IMR-90 (cell line): Measurements from ENCODE around the gene NT5M. TPM values are rescaled to one million over a fixed set of nuclear protein-coding genes. Genes with fewer than 3 reads are reported as not detected.
"Not testable (repeated sequence)": the region's sequence is repeated elsewhere in the genome, so short reads cannot be mapped to it uniquely, and the experiment has no call there.

Experiments
- ATAC-seq: fragments of 200-7000 bp; cut with Tn5 transposase; 2 replicates; pipeline ENCODE4 v1.9.1; 2020; ENCODE audit warnings: low read depth, mild to moderate bottlenecking, moderate library complexity
- BruUV-seq: library from RNA; stranded (reverse); fragments of 400-500 nt; replicated peaks from 2 replicates; lab custom pipeline; 2021; lab: Mats Ljungman, UMichigan
- CTCF ChIA-PET: fragments of 300-600 bp; formaldehyde crosslinking; extraction: SDS; loops from one replicate; lab custom pipeline; 2021; ENCODE audit warnings: antibody characterized with exemption; lab: Yijun Ruan, JAX
- POLR2A ChIA-PET: fragments of 300-600 bp; sonication (Branson Sonifier 250); formaldehyde crosslinking; loops from one replicate; lab custom pipeline; 2022; ENCODE audit warnings: antibody characterized with exemption; ENCODE audit not compliant: unreplicated experiment; lab: Charles Lee
- DNase-seq: peaks from one replicate; pipeline ENCODE4 v3.0.0; 2013
- H2AFZ ChIP-seq: replicated peaks from 2 replicates; pipeline ENCODE3; 2013; ENCODE audit warnings: low read length, mild to moderate bottlenecking; ENCODE audit not compliant: poor library complexity
- H2AK5ac ChIP-seq: 2 replicates; pipeline ENCODE4 v1.6.1; 2013; ENCODE audit warnings: low read depth, low read length, inconsistent platforms
- H2AK9ac ChIP-seq: replicated peaks from 2 replicates; pipeline ENCODE3; 2013; ENCODE audit warnings: mild to moderate bottlenecking, low read depth, low read length, moderate library complexity; ENCODE audit not compliant: poor library complexity
- H2BK120ac ChIP-seq: 2 replicates; pipeline ENCODE4 v1.6.1; 2013; ENCODE audit warnings: low read depth, low read length, inconsistent platforms
- H2BK15ac ChIP-seq: 3 replicates; pipeline ENCODE4 v1.6.1; 2013; ENCODE audit warnings: low read depth, low read length, inconsistent platforms
- H2BK20ac ChIP-seq: 2 replicates; pipeline ENCODE4 v1.6.1; 2013; ENCODE audit warnings: low read depth, mild to moderate bottlenecking, inconsistent platforms, low read length, moderate library complexity
- H2BK5ac ChIP-seq: 2 replicates; pipeline ENCODE4 v1.6.1; 2013; ENCODE audit warnings: mild to moderate bottlenecking, low read depth, low read length, inconsistent platforms; ENCODE audit not compliant: poor library complexity, severe bottlenecking
- H3K14ac ChIP-seq: replicated peaks from 2 replicates; pipeline ENCODE4 v1.6.1; 2013; ENCODE audit warnings: low read depth, low read length, inconsistent platforms
- H3K18ac ChIP-seq: 2 replicates; pipeline ENCODE4 v1.6.1; 2013; ENCODE audit warnings: low read depth, low read length, control low read depth
- H3K23ac ChIP-seq: 2 replicates; pipeline ENCODE4 v1.6.1; 2013; ENCODE audit warnings: low read depth, low read length, inconsistent platforms
- H3K27ac ChIP-seq: 2 replicates; pipeline ENCODE4 v1.5.1; 2013; ENCODE audit warnings: mild to moderate bottlenecking, control low read depth, low read length; ENCODE audit not compliant: insufficient read depth
- H3K27me3 ChIP-seq: 2 replicates; pipeline ENCODE4 v1.6.1; 2013; ENCODE audit warnings: low read length; ENCODE audit not compliant: control insufficient read depth, insufficient read depth
- H3K36me3 ChIP-seq: 2 replicates; pipeline ENCODE4 v1.6.1; 2013; ENCODE audit warnings: low read length, mixed read lengths; ENCODE audit not compliant: control insufficient read depth, insufficient read depth
- H3K4ac ChIP-seq: 2 replicates; pipeline ENCODE4 v1.6.1; 2013; ENCODE audit warnings: low read depth, low read length, inconsistent platforms
- H3K4me1 ChIP-seq: 2 replicates; pipeline ENCODE4 v1.6.1; 2013; ENCODE audit warnings: low read length, mixed read lengths; ENCODE audit not compliant: control insufficient read depth, insufficient read depth
- H3K4me2 ChIP-seq: 2 replicates; pipeline ENCODE4 v1.6.1; 2013; ENCODE audit warnings: low read depth, mild to moderate bottlenecking, control low read depth, low read length, moderate library complexity
- H3K4me3 ChIP-seq: 2 replicates; pipeline ENCODE4 v1.5.1; 2013; ENCODE audit warnings: low read depth, mild to moderate bottlenecking, control low read depth, low read length, moderate library complexity; ENCODE audit not compliant: insufficient read depth
- H3K56ac ChIP-seq: 2 replicates; pipeline ENCODE4 v1.6.1; 2013; ENCODE audit warnings: low read length, inconsistent platforms; ENCODE audit not compliant: insufficient read depth; ENCODE audit errors: extremely low read depth
- H3K79me1 ChIP-seq, 2 experiments: 2 replicates each; pipeline ENCODE4 v1.6.1; 2013; ENCODE audit warnings: low read length in 2 of 2, inconsistent platforms in 1 of 2, low read depth in 1 of 2
- H3K9ac ChIP-seq: 2 replicates; pipeline ENCODE4 v1.6.1; 2013; ENCODE audit warnings: low read depth, low read length, control low read depth
- H3K9me1 ChIP-seq: 2 replicates; pipeline ENCODE4 v1.6.1; 2013; ENCODE audit warnings: low read length, inconsistent platforms; ENCODE audit not compliant: insufficient read depth
- H3K9me3 ChIP-seq: 2 replicates; pipeline ENCODE4 v1.6.1; 2013; ENCODE audit warnings: low read length; ENCODE audit not compliant: control insufficient read depth, insufficient read depth
- H4K20me1 ChIP-seq: 2 replicates; pipeline ENCODE4 v1.6.1; 2013; ENCODE audit warnings: low read length, inconsistent platforms; ENCODE audit not compliant: insufficient read depth
- H4K5ac ChIP-seq: 2 replicates; pipeline ENCODE4 v1.6.1; 2013; ENCODE audit warnings: mild to moderate bottlenecking, low read depth, low read length, control low read depth
- H4K8ac ChIP-seq, 2 experiments: 2 replicates each; pipeline ENCODE4 v1.6.1; 2013; ENCODE audit warnings: low read depth in 2 of 2, low read length in 2 of 2, control low read depth in 1 of 2, inconsistent platforms in 1 of 2
- H4K91ac ChIP-seq: 2 replicates; pipeline ENCODE4 v1.6.1; 2013; ENCODE audit warnings: low read depth, low read length, inconsistent platforms; ENCODE audit not compliant: insufficient read depth
- CEBPB ChIP-seq: IDR thresholded peaks from 2 replicates; pipeline ENCODE4 v1.6.1; 2012; ENCODE audit warnings: low read depth, low read length, improper control_type of control experiment
- WGBS, 2 experiments: methylation state at CpG; one replicate each; pipeline versions ENCODE4 v1.1.5 to v1.1.7; 2013; ENCODE audit warnings: missing lambda C conversion rate in 2 of 2; ENCODE audit not compliant: insufficient read length in 1 of 2; ENCODE audit errors: extremely low coverage in 2 of 2; 5-methylcytosine and 5-hydroxymethylcytosine counted together
- dilution Hi-C: fragments of 300-500 bp; cut with HindIII; formaldehyde crosslinking; loops from one replicate; pipeline ENCODE4 v1.14.3; 2018; ENCODE audit warnings: low sequenced_read_pairs; ENCODE audit not compliant: unreplicated experiment
- in situ Hi-C: fragments of 300-500 bp; cut with MboI; formaldehyde crosslinking; loops from 3 replicates; pipeline ENCODE4 v1.14.3; 2019; ENCODE audit warnings: low sequenced_read_pairs, inconsistent platforms, mixed read lengths
- intact Hi-C: fragments of 100-400 bp; cut with micrococcal nuclease; formaldehyde crosslinking; loops from 2 replicates; pipeline ENCODE4 v1.10.0; 2022
- polyA plus RNA-seq, 3 experiments: library from polyadenylated mRNA; depleted of rRNA; stranded (reverse); fragments of >200 nt; gene quantifications; 2 replicates each; pipeline ENCODE4 v1.2.3, GENCODE V29; 2012; ENCODE audit warnings: low replicate concordance in 1 of 3
- total RNA-seq: library from RNA; depleted of rRNA; stranded (reverse); fragments of >200 nt; gene quantifications from 2 replicates; pipeline ENCODE4 v1.2.3, GENCODE V29; 2012
- TF ChIP-seq, protein P1 (sequence below): conservative IDR thresholded peaks from 2 replicates; pipeline ENCODE4 v1.5.1; 2012; ENCODE audit warnings: mild to moderate bottlenecking, low read depth, low read length, improper control_type of control experiment

NT5M gene
- total and polyA plus RNA-seq, 2 of the 4 experiments (the other 2 are of a cell fraction): 0.18 to 0.32 TPM

DNA sequence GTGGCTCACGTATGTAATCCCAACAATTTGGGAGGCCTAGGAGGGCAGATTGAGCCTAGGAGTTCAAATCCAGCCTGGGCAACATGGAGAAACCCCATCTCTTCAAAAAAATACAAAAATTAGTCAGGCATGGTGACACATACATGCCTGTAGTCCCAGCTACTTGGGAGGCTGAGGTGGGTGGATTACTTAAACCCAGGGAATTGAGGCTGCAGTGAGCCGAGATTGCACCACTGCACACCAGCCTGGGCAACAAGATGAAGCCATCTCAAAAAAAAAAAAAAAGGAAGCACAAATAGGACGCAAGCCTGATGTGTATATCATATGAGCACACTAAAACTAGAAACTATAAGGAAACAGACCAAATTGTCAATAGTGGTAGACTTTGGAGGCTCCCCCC is 49.1 kb upstream of the NT5M start:
- H3K27ac ChIP-seq: no peak overlapping the region
- WGBS, 2 experiments: no CpG with 5 or more reads among the region's 3 CpGs

GRCh38 chr17:17255689-17256088 is 47.5 kb upstream of the NT5M start:
- ATAC-seq, in situ Hi-C loops, H3K9me1 ChIP-seq, H3K4me1 ChIP-seq, H2AK5ac ChIP-seq, H2BK20ac ChIP-seq, H2BK15ac ChIP-seq, H3K4me3 ChIP-seq, POLR2A ChIA-PET, H2AK9ac ChIP-seq, H3K27me3 ChIP-seq, H3K18ac ChIP-seq, H4K20me1 ChIP-seq, dilution Hi-C loops, H3K56ac ChIP-seq, H3K9me3 ChIP-seq, H4K8ac ChIP-seq, intact Hi-C loops, H4K91ac ChIP-seq, H3K4ac ChIP-seq, H3K27ac ChIP-seq, H3K14ac ChIP-seq, H2BK120ac ChIP-seq, H2AFZ ChIP-seq, H3K23ac ChIP-seq, H2BK5ac ChIP-seq, BruUV-seq, DNase-seq, H3K9ac ChIP-seq, H3K4me2 ChIP-seq, H4K5ac ChIP-seq: not testable (repeated sequence)
- WGBS, 2 experiments: no CpG with 5 or more reads among the region's 11 CpGs
- CTCF ChIA-PET: interaction anchor here (0.7 to 0.8 kb wide), 2 partner anchors 12 to 48 kb away, joined by 3 read pairs; no protein-coding TSS in a partner anchor
- Histone ChIP-seq H3K36me3 (peaks cover 46% of the 10 kb centered on the region), H3K79me1 (peaks cover 3 to 10% of the 10 kb centered on the region in 2 experiments; a peak in 2 of 4 replicates)

More for the DNA sequence above, 49.1 kb upstream of the NT5M start:
- no peak overlapping the region for H2BK15ac ChIP-seq
- no peaks in the 10 kb centered on the region for H3K27me3 ChIP-seq
- peaks cover 3 to 9% of the 10 kb centered on the region in 2 experiments; a peak in 2 of 4 replicates for H3K79me1 ChIP-seq
- no peak overlapping the region for H3K18ac ChIP-seq
- no peak overlapping the region for H2BK20ac ChIP-seq
- POLR2A ChIA-PET: no interaction called here
- H3K4me3 ChIP-seq: no peak overlapping the region
- H2AK5ac ChIP-seq: no peak overlapping the region
- H3K36me3 ChIP-seq: peaks cover 41% of the 10 kb centered on the region
- no peak overlapping the region for H3K4ac ChIP-seq
- DNase-seq (peak; percentile 45), ATAC-seq (peak; percentile 32; the same call in 1 of the 2 replicates)
- intact Hi-C loops: no loop called here
- no peak overlapping the region for H4K91ac ChIP-seq
- no peak overlapping the region for H4K8ac ChIP-seq
- CTCF ChIA-PET: no interaction called here
- no peak overlapping the region for H2BK120ac ChIP-seq
- H3K9ac ChIP-seq: no peak overlapping the region
- no peak overlapping the region for H2BK5ac ChIP-seq
- no peak overlapping the region for H4K5ac ChIP-seq
- BruUV-seq: no TSS peak
- no peak overlapping the region for H3K14ac ChIP-seq
- H3K56ac ChIP-seq: no peak overlapping the region
- dilution Hi-C loops: no loop called here
- in situ Hi-C loops: no loop called here
- TF ChIP-seq CEBPB: peak; percentile 49; the same call in 1 of the 2 replicates
- TF ChIP-seq, protein P1, sequence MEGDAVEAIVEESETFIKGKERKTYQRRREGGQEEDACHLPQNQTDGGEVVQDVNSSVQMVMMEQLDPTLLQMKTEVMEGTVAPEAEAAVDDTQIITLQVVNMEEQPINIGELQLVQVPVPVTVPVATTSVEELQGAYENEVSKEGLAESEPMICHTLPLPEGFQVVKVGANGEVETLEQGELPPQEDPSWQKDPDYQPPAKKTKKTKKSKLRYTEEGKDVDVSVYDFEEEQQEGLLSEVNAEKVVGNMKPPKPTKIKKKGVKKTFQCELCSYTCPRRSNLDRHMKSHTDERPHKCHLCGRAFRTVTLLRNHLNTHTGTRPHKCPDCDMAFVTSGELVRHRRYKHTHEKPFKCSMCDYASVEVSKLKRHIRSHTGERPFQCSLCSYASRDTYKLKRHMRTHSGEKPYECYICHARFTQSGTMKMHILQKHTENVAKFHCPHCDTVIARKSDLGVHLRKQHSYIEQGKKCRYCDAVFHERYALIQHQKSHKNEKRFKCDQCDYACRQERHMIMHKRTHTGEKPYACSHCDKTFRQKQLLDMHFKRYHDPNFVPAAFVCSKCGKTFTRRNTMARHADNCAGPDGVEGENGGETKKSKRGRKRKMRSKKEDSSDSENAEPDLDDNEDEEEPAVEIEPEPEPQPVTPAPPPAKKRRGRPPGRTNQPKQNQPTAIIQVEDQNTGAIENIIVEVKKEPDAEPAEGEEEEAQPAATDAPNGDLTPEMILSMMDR: no peak
- H3K4me1 ChIP-seq: no peaks in the 10 kb centered on the region
- H2AK9ac ChIP-seq: no peak overlapping the region
- H3K4me2 ChIP-seq: no peak overlapping the region
- peaks cover 3% of the 10 kb centered on the region; the same call in 1 of the 2 replicates for H3K9me1 ChIP-seq
- H2AFZ ChIP-seq: no peak overlapping the region
- H3K9me3 ChIP-seq: no peaks in the 10 kb centered on the region
- no peak overlapping the region for H3K23ac ChIP-seq
- H4K20me1 ChIP-seq: no peaks in the 10 kb centered on the region
